Measurements from ENCODE around the gene POU2AF2. TPM values are rescaled to one million over a fixed set of nuclear protein-coding genes. Genes with fewer than 3 reads are reported as not detected.

Gene POU2AF2
- total and polyA plus RNA-seq, 2 experiments from 2014 or later, result 0.89 TPM; not detected in 1

GRCh38 chr11:111253630-111254029, 8.1 kb downstream of the POU2AF2 start:
- H3K4me1 ChIP-seq (ENCODE audit: insufficient read depth), result peaks cover under 1% of the 10 kb centered on the region
- H3K27me3 ChIP-seq, result peaks cover 12% of the 10 kb centered on the region
- no peak overlapping the region for H3K4me2 ChIP-seq
- H3K9me2 ChIP-seq (replicated peaks; ENCODE audit: insufficient read depth), result no peaks in the 10 kb centered on the region
- H3K36me3 ChIP-seq (replicated peaks; ENCODE audit: insufficient read depth, low read depth), result no peaks in the 10 kb centered on the region
- H3K79me2 ChIP-seq, result no peaks in the 10 kb centered on the region
- no peak overlapping the region for H3K27ac ChIP-seq
- H2AFZ ChIP-seq, result no peak overlapping the region
- no peaks in the 10 kb centered on the region for H3K9me3 ChIP-seq (ENCODE audit: low read depth)
- H3K4me3 ChIP-seq, result no peak overlapping the region
- WGBS (ENCODE audit: low lambda C conversion rate, missing lambda C conversion rate), result 95% methylated on average over 5 of the region's 5 CpGs
- no peak for TF ChIP-seq EZH2 (IDR thresholded peaks at IDR 0.05; ENCODE audit: borderline replicate concordance)
- TF ChIP-seq EZH2phosphoT487 (IDR thresholded peaks at IDR 0.05; ENCODE audit: low read depth, severe bottlenecking, unreplicated experiment), result no peak
- no peak for TF ChIP-seq CTCF (IDR thresholded peaks at IDR 0.05; ENCODE audit: poor library complexity)
- H4K20me1 ChIP-seq (ENCODE audit: insufficient read depth, poor library complexity, severe bottlenecking), result no peaks in the 10 kb centered on the region
- DNase-seq (ENCODE audit: low spot score), result no peak

- Histone ChIP-seq H3K9me3 (ENCODE audit: low read depth) (no peaks in the 10 kb centered on the region), H3K27ac (no peak overlapping the region), H3K9me2 (replicated peaks; ENCODE audit: insufficient read depth) (no peaks in the 10 kb centered on the region), H3K79me2 (no peaks in the 10 kb centered on the region), H3K36me3 (replicated peaks; ENCODE audit: insufficient read depth, low read depth) (no peaks in the 10 kb centered on the region), H3K27me3 (peaks cover 5% of the 10 kb centered on the region), H3K4me3 (no peak overlapping the region), H3K4me2 (no peak overlapping the region), H3K4me1 (ENCODE audit: insufficient read depth) (peaks cover 5% of the 10 kb centered on the region), H2AFZ (no peak overlapping the region), H4K20me1 (ENCODE audit: insufficient read depth, poor library complexity, severe bottlenecking) (no peaks in the 10 kb centered on the region)
- WGBS (ENCODE audit: low lambda C conversion rate, missing lambda C conversion rate), result over 99% methylated on average over 4 of the region's 4 CpGs
- DNase-seq (ENCODE audit: low spot score), result no peak
- TF ChIP-seq EZH2 (IDR thresholded peaks at IDR 0.05; ENCODE audit: borderline replicate concordance), result no peak
- TF ChIP-seq EZH2phosphoT487 (IDR thresholded peaks at IDR 0.05; ENCODE audit: low read depth, severe bottlenecking, unreplicated experiment), result no peak
- no peak for TF ChIP-seq CTCF (IDR thresholded peaks at IDR 0.05; ENCODE audit: poor library complexity)
Observed at GRCh38 chr11:111258046-111258445, 12.5 kb downstream of the POU2AF2 start.

- Histone ChIP-seq H3K79me2 (no peaks in the 10 kb centered on the region), H4K20me1 (ENCODE audit: insufficient read depth, poor library complexity, severe bottlenecking) (no peaks in the 10 kb centered on the region), H3K4me2 (no peak overlapping the region), H3K27ac (no peak overlapping the region), H3K4me3 (no peak overlapping the region), H3K9me2 (replicated peaks; ENCODE audit: insufficient read depth) (no peaks in the 10 kb centered on the region), H3K4me1 (ENCODE audit: insufficient read depth) (peaks cover 5% of the 10 kb centered on the region), H3K27me3 (peaks cover 5% of the 10 kb centered on the region), H3K36me3 (replicated peaks; ENCODE audit: insufficient read depth, low read depth) (no peaks in the 10 kb centered on the region), H3K9me3 (ENCODE audit: low read depth) (no peaks in the 10 kb centered on the region), H2AFZ (no peak overlapping the region)
- WGBS (ENCODE audit: low lambda C conversion rate, missing lambda C conversion rate), result 95% methylated on average over 4 of the region's 4 CpGs
- no peak for TF ChIP-seq EZH2phosphoT487 (IDR thresholded peaks at IDR 0.05; ENCODE audit: low read depth, severe bottlenecking, unreplicated experiment)
- TF ChIP-seq EZH2 (IDR thresholded peaks at IDR 0.05; ENCODE audit: borderline replicate concordance), result no peak
- TF ChIP-seq CTCF (IDR thresholded peaks at IDR 0.05; ENCODE audit: poor library complexity), result no peak
- no peak for DNase-seq (ENCODE audit: low spot score)
Observed at GRCh38 chr11:111259896-111260295, 14.4 kb downstream of the POU2AF2 start.

DNA sequence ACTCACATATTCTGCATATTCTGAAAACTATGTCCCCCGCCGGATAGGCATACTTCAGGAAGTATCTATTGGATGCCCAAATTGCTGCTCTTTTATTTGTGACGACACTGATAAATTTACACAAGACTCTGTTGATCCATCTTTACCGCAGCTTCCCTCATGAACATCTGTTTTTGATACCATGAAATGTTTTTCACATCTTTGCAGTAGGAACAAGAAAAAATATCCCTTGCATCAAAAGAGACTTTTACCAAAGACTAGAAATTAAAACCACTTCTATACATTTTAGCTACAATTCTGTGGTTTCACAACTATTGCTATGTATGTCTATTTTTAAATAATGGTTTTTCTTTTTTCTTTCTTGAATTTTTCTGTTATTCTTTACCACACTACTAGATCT, 15.3 kb downstream of the POU2AF2 start:
- H3K9me2 ChIP-seq (replicated peaks; ENCODE audit: insufficient read depth), result no peaks in the 10 kb centered on the region

More for the DNA sequence above, 15.3 kb downstream of the POU2AF2 start:
- Histone ChIP-seq H2AFZ (no peak overlapping the region), H3K27ac (no peak overlapping the region), H3K79me2 (no peaks in the 10 kb centered on the region), H3K4me2 (no peak overlapping the region), H4K20me1 (ENCODE audit: insufficient read depth, poor library complexity, severe bottlenecking) (no peaks in the 10 kb centered on the region), H3K4me1 (ENCODE audit: insufficient read depth) (peaks cover 5% of the 10 kb centered on the region), H3K4me3 (no peak overlapping the region), H3K9me3 (ENCODE audit: low read depth) (no peaks in the 10 kb centered on the region), H3K36me3 (replicated peaks; ENCODE audit: insufficient read depth, low read depth) (no peaks in the 10 kb centered on the region), H3K27me3 (peaks cover 5% of the 10 kb centered on the region)
- WGBS (ENCODE audit: low lambda C conversion rate, missing lambda C conversion rate), result 62% methylated on average over 4 of the region's 4 CpGs
- TF ChIP-seq EZH2 (IDR thresholded peaks at IDR 0.05; ENCODE audit: borderline replicate concordance), result no peak
- no peak for TF ChIP-seq EZH2phosphoT487 (IDR thresholded peaks at IDR 0.05; ENCODE audit: low read depth, severe bottlenecking, unreplicated experiment)
- no peak for TF ChIP-seq CTCF (IDR thresholded peaks at IDR 0.05; ENCODE audit: poor library complexity)
- no peak for DNase-seq (ENCODE audit: low spot score)

Measured in hepatocyte (in vitro differentiated cells).